ENCODE results near the gene CTR9. TPM values are rescaled to one million over a fixed set of nuclear protein-coding genes. Genes with fewer than 3 reads are reported as not detected.

The CTR9 gene
- total and polyA plus RNA-seq, 2 experiments from 2014 or later: 29.0 to 32.7 TPM

- TF ChIP-seq, protein P1, sequence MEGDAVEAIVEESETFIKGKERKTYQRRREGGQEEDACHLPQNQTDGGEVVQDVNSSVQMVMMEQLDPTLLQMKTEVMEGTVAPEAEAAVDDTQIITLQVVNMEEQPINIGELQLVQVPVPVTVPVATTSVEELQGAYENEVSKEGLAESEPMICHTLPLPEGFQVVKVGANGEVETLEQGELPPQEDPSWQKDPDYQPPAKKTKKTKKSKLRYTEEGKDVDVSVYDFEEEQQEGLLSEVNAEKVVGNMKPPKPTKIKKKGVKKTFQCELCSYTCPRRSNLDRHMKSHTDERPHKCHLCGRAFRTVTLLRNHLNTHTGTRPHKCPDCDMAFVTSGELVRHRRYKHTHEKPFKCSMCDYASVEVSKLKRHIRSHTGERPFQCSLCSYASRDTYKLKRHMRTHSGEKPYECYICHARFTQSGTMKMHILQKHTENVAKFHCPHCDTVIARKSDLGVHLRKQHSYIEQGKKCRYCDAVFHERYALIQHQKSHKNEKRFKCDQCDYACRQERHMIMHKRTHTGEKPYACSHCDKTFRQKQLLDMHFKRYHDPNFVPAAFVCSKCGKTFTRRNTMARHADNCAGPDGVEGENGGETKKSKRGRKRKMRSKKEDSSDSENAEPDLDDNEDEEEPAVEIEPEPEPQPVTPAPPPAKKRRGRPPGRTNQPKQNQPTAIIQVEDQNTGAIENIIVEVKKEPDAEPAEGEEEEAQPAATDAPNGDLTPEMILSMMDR (conservative IDR thresholded peaks at IDR 0.05; ENCODE audit: low read depth in 2 of 2): no peak
- TF ChIP-seq POLR2AphosphoS5 (IDR thresholded peaks at IDR 0.05; ENCODE audit: low read depth): no peak
- no peak for TF ChIP-seq EZH2 (IDR thresholded peaks at IDR 0.05; ENCODE audit: low read depth, unreplicated experiment)
- TF ChIP-seq, protein P2, sequence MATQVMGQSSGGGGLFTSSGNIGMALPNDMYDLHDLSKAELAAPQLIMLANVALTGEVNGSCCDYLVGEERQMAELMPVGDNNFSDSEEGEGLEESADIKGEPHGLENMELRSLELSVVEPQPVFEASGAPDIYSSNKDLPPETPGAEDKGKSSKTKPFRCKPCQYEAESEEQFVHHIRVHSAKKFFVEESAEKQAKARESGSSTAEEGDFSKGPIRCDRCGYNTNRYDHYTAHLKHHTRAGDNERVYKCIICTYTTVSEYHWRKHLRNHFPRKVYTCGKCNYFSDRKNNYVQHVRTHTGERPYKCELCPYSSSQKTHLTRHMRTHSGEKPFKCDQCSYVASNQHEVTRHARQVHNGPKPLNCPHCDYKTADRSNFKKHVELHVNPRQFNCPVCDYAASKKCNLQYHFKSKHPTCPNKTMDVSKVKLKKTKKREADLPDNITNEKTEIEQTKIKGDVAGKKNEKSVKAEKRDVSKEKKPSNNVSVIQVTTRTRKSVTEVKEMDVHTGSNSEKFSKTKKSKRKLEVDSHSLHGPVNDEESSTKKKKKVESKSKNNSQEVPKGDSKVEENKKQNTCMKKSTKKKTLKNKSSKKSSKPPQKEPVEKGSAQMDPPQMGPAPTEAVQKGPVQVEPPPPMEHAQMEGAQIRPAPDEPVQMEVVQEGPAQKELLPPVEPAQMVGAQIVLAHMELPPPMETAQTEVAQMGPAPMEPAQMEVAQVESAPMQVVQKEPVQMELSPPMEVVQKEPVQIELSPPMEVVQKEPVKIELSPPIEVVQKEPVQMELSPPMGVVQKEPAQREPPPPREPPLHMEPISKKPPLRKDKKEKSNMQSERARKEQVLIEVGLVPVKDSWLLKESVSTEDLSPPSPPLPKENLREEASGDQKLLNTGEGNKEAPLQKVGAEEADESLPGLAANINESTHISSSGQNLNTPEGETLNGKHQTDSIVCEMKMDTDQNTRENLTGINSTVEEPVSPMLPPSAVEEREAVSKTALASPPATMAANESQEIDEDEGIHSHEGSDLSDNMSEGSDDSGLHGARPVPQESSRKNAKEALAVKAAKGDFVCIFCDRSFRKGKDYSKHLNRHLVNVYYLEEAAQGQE (IDR thresholded peaks at IDR 0.05; ENCODE audit: unreplicated experiment): no peak
- TF ChIP-seq EZH2phosphoT487 (IDR thresholded peaks at IDR 0.05; ENCODE audit: unreplicated experiment): no peak
- no peak for TF ChIP-seq ZNF114 (CRISPR knock-in tag; IDR thresholded peaks at IDR 0.05)
- no peak for TF ChIP-seq STAT1 (IDR thresholded peaks at IDR 0.05; ENCODE audit: unreplicated experiment)
- no peak for TF ChIP-seq ZNF331 (CRISPR knock-in tag; IDR thresholded peaks at IDR 0.05; ENCODE audit: low read depth)
- TF ChIP-seq NANOG (IDR thresholded peaks at IDR 0.05; ENCODE audit: borderline replicate concordance): no peak
- TF ChIP-seq, protein P3, sequence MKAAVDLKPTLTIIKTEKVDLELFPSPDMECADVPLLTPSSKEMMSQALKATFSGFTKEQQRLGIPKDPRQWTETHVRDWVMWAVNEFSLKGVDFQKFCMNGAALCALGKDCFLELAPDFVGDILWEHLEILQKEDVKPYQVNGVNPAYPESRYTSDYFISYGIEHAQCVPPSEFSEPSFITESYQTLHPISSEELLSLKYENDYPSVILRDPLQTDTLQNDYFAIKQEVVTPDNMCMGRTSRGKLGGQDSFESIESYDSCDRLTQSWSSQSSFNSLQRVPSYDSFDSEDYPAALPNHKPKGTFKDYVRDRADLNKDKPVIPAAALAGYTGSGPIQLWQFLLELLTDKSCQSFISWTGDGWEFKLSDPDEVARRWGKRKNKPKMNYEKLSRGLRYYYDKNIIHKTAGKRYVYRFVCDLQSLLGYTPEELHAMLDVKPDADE (IDR thresholded peaks at IDR 0.05): no peak
These were observed 13.4 kb downstream of the CTR9 start (continued) for GRCh38 chr11:10764412-10764811.

DNA sequence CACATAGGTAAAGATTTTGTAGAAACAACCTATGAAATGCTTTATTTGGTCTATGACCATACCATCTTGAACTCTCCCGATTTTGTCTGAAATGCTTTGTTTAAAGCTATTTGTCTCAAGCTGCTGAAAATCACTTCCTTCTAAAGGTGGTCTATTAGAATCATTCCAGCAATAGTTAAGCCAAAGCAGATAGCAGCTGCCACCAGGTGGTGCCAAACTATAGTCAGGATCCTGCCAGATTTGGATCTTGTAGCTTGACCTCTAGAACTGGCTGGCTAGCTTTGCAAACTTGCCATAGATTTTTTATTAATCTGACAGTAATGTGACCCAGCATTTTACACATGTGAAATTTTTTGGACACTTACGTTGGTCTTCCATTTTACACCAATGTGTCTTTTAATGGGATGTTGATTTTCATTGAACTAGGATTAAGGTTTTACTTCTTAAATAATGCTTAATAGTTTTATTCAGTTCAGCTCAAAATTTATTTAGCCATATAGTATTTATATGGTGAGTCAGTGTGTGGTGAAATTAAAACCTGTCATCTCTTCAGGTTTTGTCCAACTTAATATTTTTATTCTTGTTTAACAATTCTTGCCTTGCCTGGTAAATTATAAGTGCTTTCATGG lies 19.7 kb downstream of the CTR9 start:
- Histone ChIP-seq H3F3A (replicated peaks; ENCODE audit: low read depth) (no peaks in the 10 kb centered on the region), H3K79me2 (replicated peaks; ENCODE audit: insufficient read depth) (no peaks in the 10 kb centered on the region), H3K27me3 (ENCODE audit: insufficient read depth) (no peaks in the 10 kb centered on the region), H4K20me1 (replicated peaks; ENCODE audit: insufficient read depth) (no peaks in the 10 kb centered on the region), H3K4me3 (no peak overlapping the region), H2AFZ (no peak overlapping the region), H3K4me2 (no peak overlapping the region), H3K36me3 (ENCODE audit: insufficient read depth) (peaks cover 43% of the 10 kb centered on the region; the same call in 1 of the 2 replicates), H3K4me1 (ENCODE audit: insufficient read depth) (peaks cover 14% of the 10 kb centered on the region), H3K9me2 (ENCODE audit: insufficient read depth) (no peaks in the 10 kb centered on the region), H3K27ac (ENCODE audit: low read depth) (no peak overlapping the region)
- Mint-ChIP-seq H3K9me3 (no peaks in the 10 kb centered on the region), H3K27ac (no peak overlapping the region), H3K36me3 (ENCODE audit: low read depth) (peaks cover 66% of the 10 kb centered on the region), H3K4me1 (peaks cover 23% of the 10 kb centered on the region), H3K27me3 (ENCODE audit: insufficient read depth, low read depth, poor library complexity) (no peaks in the 10 kb centered on the region), H3K4me3 (no peak overlapping the region)
- TF ChIP-seq POLR2AphosphoS5 (IDR thresholded peaks at IDR 0.05; ENCODE audit: low read depth): no peak
- TF ChIP-seq, protein P1 (conservative IDR thresholded peaks at IDR 0.05; ENCODE audit: low read depth in 2 of 2): peak; percentile 77 to 84
- DNase-seq (ENCODE audit: low spot score) (peak; percentile 78), ATAC-seq (peak; percentile 71)

Data from GM23338 (cell line).